ENCODE results near the gene SCAANT1. TPM values are rescaled to one million over a fixed set of nuclear protein-coding genes. Genes with fewer than 3 reads are reported as not detected.

Gene SCAANT1
- not detected for total RNA-seq
- long read RNA-seq, donor 1, partial matches to known transcripts: 0 of 1 reads
- long read RNA-seq, donor 1, other reads (novel, unspliced or antisense): 0 of 1 reads
- long read RNA-seq, donor 2: 0 reads

GRCh38 chr3:63911873-63912767 lies at the start of gene SCAANT1:
Gene SCAANT1, minus strand, starts transcription at chr3:63912383.
- ATAC-seq: peak; percentile 89
- intact Hi-C loops (cut with DNase I, micrococcal nuclease): no loop called here

DNA sequence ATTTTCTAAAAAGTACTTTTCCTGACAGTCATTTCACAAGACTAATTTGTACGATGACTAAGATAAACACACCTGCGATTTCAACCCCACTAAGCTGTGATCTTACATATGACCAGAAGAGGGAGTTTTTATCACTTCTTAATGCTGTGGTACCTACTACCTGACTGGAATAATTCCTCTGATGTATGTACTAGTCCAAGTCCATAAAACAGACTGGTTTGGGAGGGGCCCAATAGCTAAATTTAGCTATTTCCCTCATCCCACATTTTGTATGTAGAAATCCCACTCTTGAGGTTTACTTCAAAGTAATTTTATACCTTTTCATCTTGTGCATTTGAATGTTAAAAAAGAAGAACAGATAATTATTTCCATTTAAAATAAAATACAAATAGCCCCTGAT lies 49.7 kb upstream of the SCAANT1 start:
- no peaks in the 10 kb centered on the region for H3K9me3 ChIP-seq
- H3K4me3 ChIP-seq: no peak overlapping the region
- peaks cover 24% of the 10 kb centered on the region for H3K4me1 ChIP-seq (ENCODE audit: low read depth)
- H3K36me3 ChIP-seq (ENCODE audit: low read depth): no peaks in the 10 kb centered on the region
- ATAC-seq: peak; percentile 85
- no peak for DNase-seq
- TF ChIP-seq CTCF (IDR thresholded peaks at IDR 0.05): peak; percentile 18
- intact Hi-C loops (cut with DNase I, micrococcal nuclease): no loop called here

More at GRCh38 chr3:63911873-63912767, at the start of gene SCAANT1:
- H3K9me3 ChIP-seq: no peaks in the 10 kb centered on the region
- peak; percentile 91 to 96 (median 95) for DNase-seq
- no peak for TF ChIP-seq CTCF (IDR thresholded peaks at IDR 0.05)
- H3K4me1 ChIP-seq (ENCODE audit: low read depth): peaks cover 21% of the 10 kb centered on the region
- H3K4me3 ChIP-seq: peak within 1 kb of the TSS; percentile 46
- H3K36me3 ChIP-seq (ENCODE audit: low read depth): no peaks in the 10 kb centered on the region

DNA sequence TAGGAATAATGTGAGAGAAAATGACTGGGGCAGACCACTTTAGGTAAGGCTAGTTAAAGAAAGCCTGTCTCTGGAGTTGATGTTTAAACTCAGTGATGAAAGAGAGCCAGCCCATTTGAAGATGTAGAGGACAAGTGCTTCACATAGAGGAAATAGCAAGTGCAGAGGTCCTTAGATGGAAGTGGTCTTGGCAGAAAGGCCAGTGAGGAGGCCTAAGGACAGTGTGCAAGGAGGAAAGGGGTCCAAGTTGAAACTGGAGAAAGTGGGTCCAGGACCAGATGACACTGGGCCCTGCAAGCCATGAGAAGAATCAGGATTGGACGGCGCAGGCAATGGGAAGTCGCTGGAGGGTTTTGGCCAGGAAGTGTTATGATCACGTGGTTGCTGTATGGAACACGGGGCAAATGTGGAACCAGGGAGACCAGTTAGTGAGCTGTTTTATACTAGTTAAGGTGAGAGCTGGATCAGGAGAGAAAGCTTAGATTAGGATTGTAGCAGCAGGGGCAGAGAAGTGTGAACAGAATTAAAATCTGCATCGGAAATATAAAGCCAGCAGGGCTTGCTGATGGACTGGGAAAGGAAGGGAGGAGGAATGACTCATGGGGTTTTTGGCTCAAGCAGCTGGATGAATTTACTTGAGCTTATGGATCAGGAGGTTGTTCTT lies 48.0 kb upstream of the SCAANT1 start:
- TF ChIP-seq CTCF (IDR thresholded peaks at IDR 0.05): no peak
- intact Hi-C loops (cut with DNase I, micrococcal nuclease): no loop called here
- Histone ChIP-seq H3K4me3 (no peak overlapping the region), H3K4me1 (ENCODE audit: low read depth) (peaks cover 12% of the 10 kb centered on the region), H3K9me3 (no peaks in the 10 kb centered on the region), H3K36me3 (ENCODE audit: low read depth) (no peaks in the 10 kb centered on the region)
- DNase-seq (peak in 1 of 3 donors; percentile 32), ATAC-seq (peak; percentile 52)

DNA sequence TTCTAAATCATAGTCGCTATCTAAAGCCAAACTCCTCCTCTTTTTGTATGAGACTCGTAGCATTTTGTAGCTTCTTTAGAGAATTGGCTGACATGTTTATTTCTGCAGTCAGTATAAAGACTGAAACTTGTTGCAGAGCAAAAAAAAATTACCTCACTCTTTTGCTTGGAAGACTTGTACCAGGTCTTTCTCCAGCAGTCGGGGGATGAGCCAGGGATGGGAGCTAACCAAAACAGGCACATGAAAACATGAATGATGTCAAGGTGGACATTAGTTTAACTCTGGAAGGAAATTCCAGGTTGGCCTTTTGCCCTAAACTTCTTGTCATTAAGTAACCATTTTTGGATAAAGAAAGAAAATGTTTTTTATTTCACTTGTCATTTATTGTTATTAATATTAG lies 47.0 kb upstream of the SCAANT1 start:
- no peak for TF ChIP-seq CTCF (IDR thresholded peaks at IDR 0.05)
- ATAC-seq: no peak
- no peak for DNase-seq
- Histone ChIP-seq H3K36me3 (ENCODE audit: low read depth) (no peaks in the 10 kb centered on the region), H3K4me1 (ENCODE audit: low read depth) (peaks cover 8% of the 10 kb centered on the region), H3K4me3 (no peak overlapping the region), H3K9me3 (no peaks in the 10 kb centered on the region)
- intact Hi-C loops (cut with DNase I, micrococcal nuclease): no loop called here

GRCh38 chr3:63955830-63956545 lies 43.8 kb upstream of the SCAANT1 start:
- no peak overlapping the region for H3K4me3 ChIP-seq
- peaks cover 7% of the 10 kb centered on the region for H3K4me1 ChIP-seq (ENCODE audit: low read depth)
- H3K9me3 ChIP-seq: no peaks in the 10 kb centered on the region
- DNase-seq: no peak
- intact Hi-C loops (cut with DNase I, micrococcal nuclease): no loop called here
- ATAC-seq: no peak
- TF ChIP-seq CTCF (IDR thresholded peaks at IDR 0.05): no peak
- no peaks in the 10 kb centered on the region for H3K36me3 ChIP-seq (ENCODE audit: low read depth)
